Right lung (tissue), 5 donors: ENCODE results near the gene DRC3. TPM values are rescaled to one million over a fixed set of nuclear protein-coding genes. Genes with fewer than 3 reads are reported as not detected.

Experiments used
- DNase-seq, 2 donors: peaks; one replicate each; pipeline ENCODE4 v3.0.0-alpha.2; 2013
- polyA plus RNA-seq, 5 donors: library from polyadenylated mRNA; unstranded; fragments of 120-200 nt; gene quantifications; one replicate each; pipeline versions ENCODE4 v1.2.1 to v1.2.3, GENCODE V29; 2013; ENCODE audit warnings: inconsistent platforms in 1 of 5, low replicate concordance in 1 of 5; ENCODE audit not compliant: insufficient read length in 5 of 5, insufficient read depth in 1 of 5

The DRC3 gene
- polyA plus RNA-seq, 5 donors: 15.7 to 21.6 (median 18.2) TPM

DNA sequence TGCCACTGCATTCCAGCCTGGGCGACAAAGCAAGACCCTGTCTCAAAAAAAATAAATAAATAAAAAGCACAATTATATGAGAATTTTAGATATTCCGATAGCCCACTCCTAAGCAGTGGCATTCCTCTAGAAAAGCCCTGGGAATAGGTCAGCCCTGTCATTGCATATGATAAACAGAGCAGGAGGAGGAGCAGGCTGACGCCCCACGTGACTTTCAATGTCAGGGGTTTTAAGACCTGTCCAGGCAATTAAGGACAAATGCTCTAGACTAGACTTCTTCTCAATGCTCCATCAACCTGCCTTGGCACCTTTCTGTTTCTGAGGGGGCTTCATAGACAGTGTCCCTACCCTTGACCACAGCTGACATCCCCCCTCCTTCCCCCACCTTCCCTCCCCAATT, 8.0 kb upstream of the DRC3 start:
- no peak for DNase-seq

DNA sequence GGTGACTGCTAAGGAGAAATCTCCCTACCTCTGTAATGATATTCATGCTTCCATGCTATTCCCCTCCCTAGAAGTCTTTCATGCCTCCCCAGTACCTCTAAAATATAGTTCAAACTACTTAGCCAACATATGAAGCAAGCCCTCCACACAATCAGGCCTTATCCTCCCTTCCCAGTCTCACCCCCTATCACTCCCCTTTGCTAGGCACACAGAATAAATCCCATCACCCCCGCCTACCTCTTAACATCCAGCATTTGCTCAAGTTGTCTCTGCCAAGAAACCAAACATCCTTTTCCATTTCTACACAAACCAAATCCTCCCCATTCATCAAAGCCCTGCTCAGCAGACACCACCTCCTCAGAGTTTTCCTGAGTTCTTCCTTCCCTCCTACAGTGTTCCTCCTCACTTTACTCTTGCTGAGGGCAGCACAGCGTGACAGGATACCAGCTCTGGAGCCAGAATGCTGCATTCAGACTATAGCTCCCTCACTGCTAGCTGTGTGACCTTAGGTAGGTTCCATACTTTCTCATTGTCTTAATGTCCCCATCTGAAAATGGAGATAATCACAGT, 7.4 kb upstream of the DRC3 start:
- no peak for DNase-seq

DNA sequence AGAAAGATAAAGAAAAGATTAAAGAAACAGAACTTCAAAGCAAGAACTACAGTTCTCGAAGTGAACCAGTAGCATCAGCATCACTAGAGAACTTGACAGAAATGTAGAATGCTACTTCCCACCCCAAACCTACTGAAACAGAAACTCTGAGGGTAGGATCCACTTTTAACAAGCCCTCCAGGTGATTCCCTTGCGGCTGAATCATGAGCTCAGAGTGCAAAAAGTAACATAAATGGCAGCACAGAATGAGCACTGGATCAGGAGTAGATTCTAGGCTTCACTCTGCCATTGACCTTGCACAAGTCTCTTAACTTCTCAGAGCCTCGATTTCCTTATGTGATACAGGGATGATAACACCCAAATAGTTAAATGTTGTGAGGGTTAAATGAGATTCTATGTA, 6.3 kb upstream of the DRC3 start:
- no peak for DNase-seq

DNA sequence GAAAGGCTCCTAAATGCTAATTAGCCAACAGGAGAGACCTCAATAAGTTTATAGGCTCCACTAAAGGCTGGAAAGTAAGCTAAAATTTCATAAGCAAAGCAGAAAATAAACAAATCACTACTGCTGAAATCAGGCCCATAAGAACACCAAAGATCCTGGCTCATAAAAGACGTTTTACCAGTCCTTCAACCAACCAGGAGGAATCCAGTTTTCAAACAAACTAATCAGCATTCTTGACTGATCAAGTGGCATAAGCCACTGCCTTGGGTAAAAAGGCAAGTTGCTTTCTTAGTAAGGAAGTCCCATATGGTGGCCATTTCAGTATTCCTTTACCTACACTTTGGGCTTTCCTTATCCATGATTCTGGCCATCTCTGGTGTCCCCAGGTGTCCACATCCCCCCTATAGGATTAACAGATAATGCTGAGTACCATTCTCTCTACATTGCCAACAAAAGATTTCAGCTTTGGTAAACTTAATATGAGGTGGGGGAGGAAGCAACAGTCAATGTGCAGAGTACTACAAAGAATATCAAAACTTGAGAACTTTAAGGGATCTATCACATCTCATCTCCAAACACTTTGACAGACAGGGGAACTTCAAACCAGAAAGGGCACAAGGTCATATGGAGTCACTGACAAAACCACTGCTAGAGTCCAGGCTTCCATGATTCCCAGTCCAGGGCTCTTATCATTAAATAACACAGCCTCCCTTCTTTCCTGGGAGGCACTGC, 1.8 kb upstream of the DRC3 start:
- no peak for DNase-seq

DNA sequence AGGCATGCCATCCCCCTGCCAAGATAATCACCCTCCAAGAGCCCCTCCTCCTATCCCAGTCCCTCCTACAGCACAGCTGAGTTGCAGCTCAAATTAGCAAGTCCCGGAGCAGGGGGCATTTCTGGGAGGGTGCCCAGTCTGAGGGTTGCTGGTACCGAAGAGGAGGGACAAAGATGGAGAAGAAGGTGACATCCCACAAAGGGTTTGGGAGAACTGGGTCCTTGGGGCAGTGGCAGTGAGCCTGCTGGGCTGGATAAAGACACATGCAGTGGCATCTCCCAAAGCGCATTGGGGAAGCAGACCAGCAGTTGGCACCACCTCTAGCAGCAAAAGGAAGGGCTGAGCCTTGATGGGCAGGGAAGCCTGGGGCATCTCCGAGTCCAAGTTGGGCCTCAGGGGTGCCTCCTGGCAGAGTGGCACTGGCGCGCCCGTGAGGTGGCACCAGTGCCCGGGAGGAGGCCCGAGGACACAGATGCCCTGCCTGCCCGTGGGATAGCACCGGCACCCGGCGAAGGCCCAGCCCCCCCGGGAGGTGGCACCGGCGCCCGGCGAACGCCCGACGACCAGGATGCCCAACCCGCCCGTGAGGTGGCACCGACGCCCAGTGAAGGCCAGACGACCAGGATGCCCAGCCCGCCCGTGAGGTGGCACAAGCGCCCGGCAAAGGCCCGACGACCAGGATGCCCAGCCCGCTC, 1.1 kb upstream of the DRC3 start:
- DNase-seq: no peak

DNA sequence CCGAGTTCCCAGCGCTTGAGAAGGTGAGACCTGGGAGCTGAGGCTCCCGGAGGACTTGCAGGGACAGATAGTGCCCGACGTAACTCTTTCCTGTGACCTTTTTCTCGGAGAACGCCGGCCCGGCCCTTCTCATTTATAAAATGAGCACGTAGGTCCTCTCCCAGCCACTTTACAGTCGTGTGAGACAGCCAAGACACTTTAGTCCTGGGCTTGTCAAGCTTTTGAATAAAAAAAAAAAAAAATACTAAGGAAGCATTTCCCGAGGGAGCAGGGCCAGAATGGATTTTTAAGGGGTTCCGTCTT, 241 bp downstream of the DRC3 start:
- no peak for DNase-seq

DNA sequence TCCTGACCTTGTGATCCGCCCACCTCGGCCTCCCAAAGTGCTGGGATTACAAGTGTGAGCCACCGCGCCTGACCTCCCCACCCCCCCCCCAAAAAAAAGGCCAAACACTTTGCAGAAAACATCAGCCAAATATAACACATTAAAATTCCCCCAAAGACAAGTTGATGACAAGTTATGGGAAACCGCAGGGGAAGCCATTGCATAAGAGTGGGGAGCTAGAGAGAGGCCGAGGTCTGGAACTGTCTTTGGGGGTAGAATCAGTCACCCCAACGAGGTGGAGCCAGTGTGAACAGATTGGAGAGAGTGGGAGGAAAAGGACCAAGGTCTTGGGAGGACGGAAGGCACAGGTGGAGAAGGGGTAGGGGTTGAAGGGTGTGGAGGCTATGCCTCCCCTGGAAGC, 2.8 kb downstream of the DRC3 start:
- DNase-seq: no peak

DNA sequence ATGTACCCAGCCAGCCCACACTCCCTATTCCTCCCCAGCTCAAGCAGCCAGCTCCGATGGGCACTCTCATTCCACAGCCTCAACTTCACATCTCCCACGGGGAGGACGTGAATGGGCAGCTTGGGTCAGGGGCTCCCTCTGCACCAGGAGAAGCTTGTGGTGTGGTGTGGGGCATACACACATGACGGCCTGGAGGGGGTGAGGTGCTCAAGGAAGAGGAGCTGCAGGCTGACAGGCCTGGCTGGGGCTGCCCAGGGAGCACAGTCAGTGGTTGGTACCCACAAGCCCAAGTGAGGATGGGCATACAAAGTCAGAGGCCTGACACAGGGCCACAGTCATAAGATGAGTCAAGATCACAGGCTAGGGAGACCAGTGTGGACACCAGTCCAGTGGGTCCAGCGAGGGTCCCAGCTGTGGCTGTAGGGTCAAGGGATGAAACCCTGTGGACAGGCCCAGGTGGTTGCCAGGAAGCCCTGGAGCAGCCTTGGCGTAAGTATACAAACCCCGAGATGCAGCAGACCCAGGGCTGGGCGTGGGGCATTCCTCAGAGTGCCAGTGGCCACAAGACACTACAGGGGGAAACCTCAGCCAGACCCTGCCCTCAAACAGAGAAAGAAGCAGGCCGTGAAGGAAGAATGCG, 4.4 kb downstream of the DRC3 start:
- no peak for DNase-seq

DNA sequence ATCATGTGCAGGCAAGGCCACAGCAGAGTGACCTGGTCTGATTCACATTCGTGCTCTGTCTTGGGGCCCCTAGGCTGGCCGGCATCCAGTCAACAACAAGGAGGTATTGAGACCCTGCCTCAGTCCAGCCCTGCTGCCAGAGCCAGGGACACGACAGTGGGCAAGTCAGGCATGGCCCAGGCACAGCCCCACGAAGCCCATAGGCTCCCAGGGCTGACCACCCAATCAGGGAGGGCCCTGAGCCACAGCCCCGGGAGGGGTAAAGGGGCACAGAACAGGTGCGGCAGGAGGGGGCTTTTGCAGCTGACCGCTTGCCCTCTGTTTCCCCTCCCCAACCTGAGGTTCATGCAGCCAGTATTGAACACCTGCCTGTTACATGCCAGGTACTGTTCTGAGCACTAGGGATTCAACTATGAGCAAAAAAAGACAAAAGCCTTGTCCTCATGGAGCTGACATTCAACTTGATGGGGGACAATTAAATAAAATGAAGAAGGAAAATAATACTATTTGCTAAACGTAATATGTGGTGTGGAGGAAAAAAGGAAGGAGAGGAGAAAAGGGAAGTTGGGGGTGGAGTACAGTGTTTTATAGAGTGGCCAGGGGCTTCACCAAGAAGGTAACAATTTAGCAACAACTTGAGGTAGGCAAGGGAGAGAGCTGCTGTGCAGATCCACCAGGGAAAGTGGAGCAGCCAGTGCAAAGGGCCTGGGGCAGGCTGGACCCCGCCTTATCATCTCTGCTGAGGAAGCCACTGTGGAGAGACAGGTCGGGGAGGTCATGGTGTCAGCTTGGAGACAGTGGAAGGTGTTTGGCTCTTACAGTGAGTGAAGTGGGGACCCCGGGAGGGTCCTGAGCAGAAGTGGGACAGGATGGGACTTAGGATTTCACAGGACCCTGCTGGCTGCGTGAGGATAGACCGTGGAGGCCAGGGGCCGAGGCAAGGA, 6.1 kb downstream of the DRC3 start:
- no peak for DNase-seq

DNA sequence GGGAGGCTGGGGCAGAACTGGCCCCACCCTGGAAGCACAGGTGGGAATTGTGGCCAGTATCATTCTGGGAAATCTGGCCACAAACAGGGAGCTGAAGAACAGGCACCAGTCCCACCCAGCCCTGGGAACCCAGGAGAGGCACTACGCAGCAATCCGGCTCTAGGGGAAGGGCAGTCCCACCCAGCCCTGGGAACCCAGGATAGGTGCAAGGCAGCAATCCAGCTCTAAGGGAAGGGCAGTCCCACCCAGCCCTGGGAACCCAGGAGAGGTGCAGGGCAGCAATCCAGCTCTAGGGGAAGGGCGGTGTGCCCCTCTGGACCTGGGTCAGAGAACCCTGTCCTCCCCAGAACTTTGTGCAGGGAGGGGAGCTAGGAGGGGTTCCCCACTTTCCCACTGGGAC, 7.1 kb downstream of the DRC3 start:
- no peak for DNase-seq

DNA sequence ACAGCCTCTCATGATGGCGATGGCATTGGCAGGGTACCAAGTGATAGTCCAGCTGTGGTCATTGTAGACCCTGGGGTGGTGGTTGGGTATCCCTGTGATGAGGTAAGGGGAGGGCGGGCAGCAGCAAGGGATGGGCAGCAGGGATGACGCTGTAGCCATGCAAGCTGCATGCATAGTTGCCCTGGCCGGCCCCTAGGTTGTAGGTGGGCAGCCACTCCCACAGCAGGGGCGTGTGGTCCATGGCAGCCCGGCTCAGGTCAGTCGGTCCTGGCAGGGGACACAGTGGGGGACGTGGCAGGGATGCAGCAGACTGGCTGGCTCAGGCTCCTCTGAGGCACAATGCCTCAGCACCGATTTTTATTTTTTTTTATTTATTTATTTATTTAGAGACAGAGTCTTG, 8.7 kb downstream of the DRC3 start:
- DNase-seq: no peak

DNA sequence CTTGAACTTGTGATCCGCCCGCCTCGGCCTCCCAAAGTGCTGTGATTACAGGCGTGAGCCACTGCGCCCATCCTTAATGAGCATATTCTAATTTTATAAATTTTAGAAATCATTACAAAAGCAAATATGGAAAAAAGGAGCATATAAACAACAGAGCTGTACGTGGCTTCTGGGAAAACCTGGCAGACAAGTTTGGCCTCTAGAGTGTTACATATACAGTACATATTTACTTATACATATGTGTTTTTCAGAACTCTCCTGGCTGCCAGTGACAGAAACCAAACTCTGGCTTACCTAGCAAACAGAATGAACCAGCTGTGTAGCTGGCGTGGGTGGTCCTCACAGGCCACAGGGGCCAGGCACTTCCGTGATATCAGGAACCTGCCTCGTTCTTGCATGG, 10.1 kb downstream of the DRC3 start:
- DNase-seq: no peak

DNA sequence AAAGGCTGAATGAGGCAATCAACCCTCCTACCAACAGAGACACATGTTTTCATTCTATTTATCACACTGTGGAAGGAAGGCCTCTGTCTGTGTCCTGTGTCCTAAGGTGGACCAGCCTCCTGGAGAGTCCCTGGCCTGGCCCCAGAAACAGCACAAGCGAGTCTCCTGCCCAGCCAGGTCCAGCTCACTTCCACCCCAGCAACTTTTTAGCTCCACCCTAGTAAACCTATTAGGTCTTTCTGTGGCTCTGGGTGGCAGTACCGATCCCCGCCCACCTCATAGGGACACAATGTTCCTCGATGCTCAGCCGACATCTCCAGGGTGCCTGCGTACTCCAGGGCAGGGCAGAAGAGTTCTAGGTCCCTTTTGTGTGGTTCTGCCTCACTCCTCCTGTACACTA, 10.7 kb downstream of the DRC3 start:
- DNase-seq: no peak

DNA sequence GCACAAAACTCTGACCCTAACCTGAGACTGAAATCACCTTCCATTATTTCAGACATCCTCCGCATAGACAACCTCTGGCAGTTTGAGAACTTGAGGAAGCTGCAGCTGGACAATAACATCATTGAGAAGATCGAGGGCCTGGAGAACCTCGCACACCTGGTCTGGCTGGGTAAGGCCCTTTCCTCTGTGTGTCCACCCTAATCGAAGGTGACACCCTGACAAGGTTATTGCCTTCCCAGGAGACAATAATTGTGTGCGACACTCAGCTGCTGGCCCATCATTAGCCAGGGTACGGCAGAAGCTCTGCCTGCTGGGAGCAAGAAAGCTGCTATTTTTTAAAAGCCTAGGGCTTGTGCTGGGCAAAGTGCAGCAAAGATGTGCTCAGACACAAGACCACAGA, 11.1 kb downstream of the DRC3 start:
- DNase-seq: no peak

DNA sequence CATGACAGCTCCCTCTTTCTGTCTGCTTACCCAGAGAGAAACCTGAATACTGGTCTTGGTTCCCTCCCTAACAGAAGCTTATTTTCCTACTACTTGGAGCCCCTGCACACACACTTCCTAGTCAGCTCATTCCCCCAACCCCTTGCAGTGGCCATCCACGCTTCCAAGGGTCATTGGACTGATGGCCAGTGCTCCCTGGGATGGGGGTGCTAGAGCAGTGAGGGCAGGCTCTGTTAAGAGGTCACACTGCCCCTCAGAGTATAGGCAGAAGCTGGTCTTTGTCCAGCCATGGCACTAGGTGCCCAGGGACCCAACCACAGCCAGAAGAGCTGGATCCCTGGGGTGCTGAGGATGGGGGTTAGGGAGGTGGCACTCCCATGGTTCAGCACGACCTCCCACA, 12.5 kb downstream of the DRC3 start:
- no peak for DNase-seq

DNA sequence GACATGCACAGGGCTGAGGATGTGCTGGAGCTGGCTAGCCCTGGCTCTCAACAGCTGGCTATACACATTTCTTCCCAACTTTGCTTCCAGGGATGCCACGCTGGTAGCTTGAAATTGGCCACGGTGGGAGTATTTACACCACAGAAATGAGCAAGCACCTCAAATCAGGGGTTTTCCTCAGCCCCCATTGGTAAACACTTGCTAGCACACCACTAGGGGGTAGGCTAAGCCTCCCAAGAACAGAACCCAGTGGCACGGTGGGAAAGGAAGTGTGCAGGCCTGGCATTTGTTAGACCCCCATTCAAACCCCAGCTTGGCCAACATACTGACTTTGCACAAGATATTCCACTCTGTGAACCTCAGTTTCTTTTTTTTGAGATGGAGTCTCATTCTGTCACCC, 12.9 kb downstream of the DRC3 start:
- DNase-seq: no peak

DNA sequence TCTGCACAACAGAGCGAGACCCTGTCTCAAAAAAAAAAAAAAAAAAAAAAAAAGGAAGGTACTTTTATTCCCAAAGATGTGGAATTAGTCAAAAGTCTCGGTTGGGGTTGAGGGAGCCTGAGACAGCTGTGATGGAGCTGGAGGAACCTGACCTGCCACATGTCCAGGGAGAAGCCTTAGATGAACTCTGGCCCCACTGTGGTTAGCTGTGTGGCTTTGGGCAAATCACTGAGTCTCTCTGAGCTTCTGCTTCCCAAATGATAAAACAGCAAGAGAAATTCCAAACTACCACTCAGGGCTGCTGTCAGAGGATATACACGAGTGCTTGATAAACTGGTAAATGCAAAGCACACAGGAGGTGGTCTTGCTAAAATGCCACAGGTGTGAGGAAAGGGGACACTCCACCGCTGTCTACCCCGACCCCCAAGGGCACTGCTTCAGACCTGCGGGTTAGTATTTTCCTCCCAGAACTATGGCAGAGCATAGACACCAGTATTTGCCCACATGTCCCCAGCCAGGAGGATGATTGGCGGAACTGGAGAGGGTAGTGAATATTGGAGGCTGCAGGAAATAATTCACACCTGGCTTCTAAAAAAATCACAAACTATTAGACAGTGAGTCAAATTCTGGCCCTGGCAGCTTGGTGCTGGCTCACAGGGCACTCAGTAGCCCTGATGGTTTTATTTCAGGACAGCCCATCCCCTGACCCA, 14.7 kb downstream of the DRC3 start:
- DNase-seq: no peak

DNA sequence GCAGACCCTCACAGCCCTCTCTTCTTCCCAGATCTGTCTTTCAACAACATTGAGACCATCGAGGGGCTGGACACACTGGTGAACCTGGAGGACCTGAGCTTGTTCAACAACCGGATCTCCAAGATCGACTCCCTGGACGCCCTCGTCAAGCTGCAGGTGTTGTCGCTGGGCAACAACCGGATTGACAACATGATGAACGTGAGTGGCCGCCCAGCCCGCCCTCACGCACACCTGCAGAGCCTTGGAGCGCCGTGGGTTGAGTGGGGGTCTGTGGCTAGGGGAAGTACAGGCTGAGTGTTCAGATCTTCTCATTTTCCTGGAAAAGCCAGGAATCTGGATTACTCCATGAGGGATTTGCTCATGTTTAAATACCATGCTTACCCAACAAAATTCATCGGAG, 15.2 kb downstream of the DRC3 start:
- DNase-seq: no peak

DNA sequence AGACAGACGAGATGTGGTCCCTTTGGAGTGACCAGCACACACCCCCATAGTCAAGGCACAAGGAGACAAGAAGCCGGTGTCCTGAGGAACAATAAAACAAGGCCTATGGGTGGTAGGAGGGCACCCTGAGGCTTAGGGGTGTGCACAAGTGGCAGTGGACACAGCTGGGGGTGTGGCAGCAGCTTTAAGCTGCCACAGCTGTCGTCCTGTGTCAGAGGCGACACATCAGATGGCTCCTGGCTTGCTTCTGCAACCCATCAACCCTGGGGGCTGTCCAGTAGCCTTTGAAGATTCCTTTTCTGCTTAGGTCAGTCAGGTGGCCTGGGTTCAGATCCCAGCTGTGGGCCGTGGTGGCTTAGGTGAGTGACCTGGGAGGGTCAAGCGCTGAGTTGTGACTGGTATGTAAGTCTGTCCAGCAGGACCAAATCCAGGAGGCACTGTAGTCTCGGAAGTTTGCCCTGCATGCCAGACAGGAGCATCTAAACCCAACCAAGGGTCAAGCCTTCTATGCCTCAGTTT, 15.8 kb downstream of the DRC3 start:
- DNase-seq: no peak

DNA sequence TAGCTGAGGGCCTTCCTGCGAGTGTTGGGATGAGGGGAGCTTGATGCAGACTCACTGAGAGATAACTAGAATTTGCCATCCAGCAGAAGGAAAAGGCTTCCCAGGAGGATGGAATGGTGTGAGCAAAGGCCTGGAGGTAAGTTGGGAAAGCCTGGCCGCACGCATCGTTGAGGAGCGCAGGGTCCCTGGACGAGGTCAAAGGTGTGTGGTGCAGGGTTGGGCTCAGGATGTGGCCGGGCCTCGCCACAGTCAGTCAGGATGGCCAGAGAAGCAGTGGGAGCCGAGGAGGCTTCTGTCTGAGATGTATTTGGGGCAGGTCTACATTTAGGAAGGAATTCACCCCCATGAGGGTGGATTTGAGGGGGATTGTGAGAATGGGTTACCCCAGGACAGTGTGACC, 16.4 kb downstream of the DRC3 start:
- no peak for DNase-seq

DNA sequence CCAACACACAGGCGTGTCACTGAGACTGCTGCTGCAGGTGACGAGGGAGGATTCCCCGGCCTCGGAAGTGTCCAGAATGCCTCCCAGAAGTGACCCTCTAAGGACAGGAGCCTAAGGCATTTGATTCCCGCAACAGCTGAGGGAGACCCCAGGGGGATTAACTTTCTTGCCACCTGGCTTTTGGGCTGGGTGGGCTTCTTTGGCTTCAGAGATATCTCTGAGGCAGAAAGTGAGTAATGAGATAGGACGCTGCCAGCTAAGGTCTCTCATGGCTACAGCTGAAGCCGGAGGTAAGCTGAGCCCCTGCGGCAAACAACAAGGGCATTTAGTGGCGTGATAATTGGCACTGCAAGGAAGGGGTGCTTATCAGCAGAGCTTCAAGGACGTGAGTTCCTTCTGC, 17.0 kb downstream of the DRC3 start:
- DNase-seq: no peak
